HepG2 (cell line): Measurements from ENCODE around the gene FETUB. TPM values are rescaled to one million over a fixed set of nuclear protein-coding genes. Genes with fewer than 3 reads are reported as not detected.

Experiments
- BCLAF1 ChIP-seq: fragments of 450-650 bp; IDR thresholded peaks from 2 replicates; pipeline ENCODE4 v1.6.1; 2017; ENCODE audit warnings: mild to moderate bottlenecking
- ELF4 ChIP-seq: sonication (generic); formaldehyde crosslinking; IDR thresholded peaks from 2 replicates; pipeline ENCODE4 v1.5.0; 2020; ENCODE audit warnings: missing genetic modification reagents, mild to moderate bottlenecking, moderate library complexity, borderline replicate concordance
- IRX3 ChIP-seq: sonication (generic); formaldehyde crosslinking; IDR thresholded peaks from 2 replicates; pipeline ENCODE4 v1.8.1; 2023; ENCODE audit warnings: mild to moderate bottlenecking, low read depth, missing genetic modification reagents, borderline replicate concordance
- NR0B2 ChIP-seq: sonication (generic); formaldehyde crosslinking; IDR thresholded peaks from 2 replicates; pipeline ENCODE4 v1.4.0; 2020; ENCODE audit warnings: mild to moderate bottlenecking, missing genetic modification reagents
- PAF1 ChIP-seq: IDR thresholded peaks from 2 replicates; pipeline ENCODE4 v1.6.1; 2016; ENCODE audit warnings: missing genetic modification reagents, missing compliant biosample characterization
- RBM22 ChIP-seq: fragments of 200-400 bp; formaldehyde crosslinking; optimal IDR thresholded peaks from 2 replicates; pipeline ENCODE3; 2017; ENCODE audit warnings: mild to moderate bottlenecking, low read length, moderate library complexity
- SSRP1 ChIP-seq: IDR thresholded peaks from 2 replicates; pipeline ENCODE4 v1.6.1; 2016; ENCODE audit warnings: control low read depth
- polyA plus RNA-seq, 8 experiments: library from polyadenylated mRNA; depleted of rRNA in 3 of 8; stranded (reverse) in 7 of 8; unstranded in 1 of 8; fragments of >200 nt; fragmentation: Illumina TruSeq in 4 of 8; extraction: Trizol in 4 of 8; gene quantifications; 2 replicates each; pipeline versions ENCODE4 v1.2.1 to v1.2.3, GENCODE V29; 2011 to 2016; ENCODE audit warnings: low read depth in 4 of 8, missing spikeins in 1 of 8, mixed read lengths in 1 of 8; ENCODE audit not compliant: insufficient read depth in 1 of 8
- total RNA-seq, 5 experiments: library from RNA; depleted of rRNA; stranded (reverse); fragments of >200 nt; fragmentation: Illumina TruSeq; extraction: Trizol; gene quantifications; 2 replicates each; pipeline ENCODE4 v1.2.3, GENCODE V29; 2016; ENCODE audit warnings: low read depth in 1 of 5
- TF ChIP-seq, protein P1 (sequence below): sonication (generic); formaldehyde crosslinking; IDR thresholded peaks from 2 replicates; pipeline ENCODE4 v1.4.0; 2020; ENCODE audit warnings: missing genetic modification reagents
- TF ChIP-seq, protein P2 (sequence below): sonication (generic); formaldehyde crosslinking; IDR thresholded peaks from 2 replicates; pipeline ENCODE4 v1.5.1; 2020; ENCODE audit warnings: mild to moderate bottlenecking, missing genetic modification reagents, borderline replicate concordance
- TF ChIP-seq, protein P3 (sequence below): sonication (generic); formaldehyde crosslinking; IDR thresholded peaks from 2 replicates; pipeline ENCODE4 v1.8.0; 2023; ENCODE audit warnings: mild to moderate bottlenecking, missing genetic modification reagents

FETUB gene
- total and polyA plus RNA-seq, 2 of the 13 experiments (the other 11 are each of a cell fraction or from before 2014, with no cell fraction given): 2.1 to 4.4 TPM

- no peak for TF ChIP-seq IRX3 (CRISPR knock-in tag)
- TF ChIP-seq, protein P1, sequence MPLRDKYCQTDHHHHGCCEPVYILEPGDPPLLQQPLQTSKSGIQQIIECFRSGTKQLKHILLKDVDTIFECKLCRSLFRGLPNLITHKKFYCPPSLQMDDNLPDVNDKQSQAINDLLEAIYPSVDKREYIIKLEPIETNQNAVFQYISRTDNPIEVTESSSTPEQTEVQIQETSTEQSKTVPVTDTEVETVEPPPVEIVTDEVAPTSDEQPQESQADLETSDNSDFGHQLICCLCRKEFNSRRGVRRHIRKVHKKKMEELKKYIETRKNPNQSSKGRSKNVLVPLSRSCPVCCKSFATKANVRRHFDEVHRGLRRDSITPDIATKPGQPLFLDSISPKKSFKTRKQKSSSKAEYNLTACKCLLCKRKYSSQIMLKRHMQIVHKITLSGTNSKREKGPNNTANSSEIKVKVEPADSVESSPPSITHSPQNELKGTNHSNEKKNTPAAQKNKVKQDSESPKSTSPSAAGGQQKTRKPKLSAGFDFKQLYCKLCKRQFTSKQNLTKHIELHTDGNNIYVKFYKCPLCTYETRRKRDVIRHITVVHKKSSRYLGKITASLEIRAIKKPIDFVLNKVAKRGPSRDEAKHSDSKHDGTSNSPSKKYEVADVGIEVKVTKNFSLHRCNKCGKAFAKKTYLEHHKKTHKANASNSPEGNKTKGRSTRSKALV (CRISPR knock-in tag): no peak
- TF ChIP-seq ELF4 (CRISPR knock-in tag): no peak
- TF ChIP-seq BCLAF1: no peak
- TF ChIP-seq, protein P2, sequence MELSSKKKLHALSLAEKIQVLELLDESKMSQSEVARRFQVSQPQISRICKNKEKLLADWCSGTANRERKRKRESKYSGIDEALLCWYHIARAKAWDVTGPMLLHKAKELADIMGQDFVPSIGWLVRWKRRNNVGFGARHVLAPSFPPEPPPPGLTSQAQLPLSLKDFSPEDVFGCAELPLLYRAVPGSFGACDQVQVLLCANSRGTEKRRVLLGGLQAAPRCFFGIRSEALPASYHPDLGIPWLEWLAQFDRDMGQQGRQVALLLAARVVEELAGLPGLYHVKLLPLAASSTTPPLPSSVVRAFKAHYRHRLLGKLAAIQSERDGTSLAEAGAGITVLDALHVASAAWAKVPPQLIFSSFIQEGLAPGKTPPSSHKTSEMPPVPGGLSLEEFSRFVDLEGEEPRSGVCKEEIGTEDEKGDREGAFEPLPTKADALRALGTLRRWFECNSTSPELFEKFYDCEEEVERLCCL: no peak
- TF ChIP-seq RBM22: peak; percentile 76
- TF ChIP-seq, protein P3, sequence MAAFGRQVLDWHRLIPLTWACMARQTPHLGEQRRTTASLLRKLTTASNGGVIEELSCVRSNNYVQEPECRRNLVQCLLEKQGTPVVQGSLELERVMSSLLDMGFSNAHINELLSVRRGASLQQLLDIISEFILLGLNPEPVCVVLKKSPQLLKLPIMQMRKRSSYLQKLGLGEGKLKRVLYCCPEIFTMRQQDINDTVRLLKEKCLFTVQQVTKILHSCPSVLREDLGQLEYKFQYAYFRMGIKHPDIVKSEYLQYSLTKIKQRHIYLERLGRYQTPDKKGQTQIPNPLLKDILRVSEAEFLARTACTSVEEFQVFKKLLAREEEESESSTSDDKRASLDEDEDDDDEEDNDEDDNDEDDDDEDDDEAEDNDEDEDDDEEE: no peak
- TF ChIP-seq SSRP1 (CRISPR knock-in tag): peak; percentile 92; the same call in 1 of the 2 replicates
- no peak for TF ChIP-seq NR0B2 (CRISPR knock-in tag)
- TF ChIP-seq PAF1 (CRISPR knock-in tag): peak; percentile 71; the same call in 1 of the 2 replicates
Measured at GRCh38 chr3:186624598-186624997, 15.6 kb upstream of the FETUB start (continued).
